ENCODE data around the gene EFS. TPM values are rescaled to one million over a fixed set of nuclear protein-coding genes. Genes with fewer than 3 reads are reported as not detected.
"Not testable (repeated sequence)": the region's sequence is repeated elsewhere in the genome, so short reads cannot be mapped to it uniquely, and the experiment has no call there.

EFS gene
- polyA plus RNA-seq, 1 experiment, result 2.7 TPM

GRCh38 chr14:23403139-23403438, 38.1 kb upstream of the EFS start:
- H3K4me3 ChIP-seq (ENCODE audit: low read depth, low read length), result no peak overlapping the region
- CTCF ChIA-PET, result no interaction called here
- POLR2A ChIA-PET, result no interaction called here
- TF ChIP-seq, protein P1, sequence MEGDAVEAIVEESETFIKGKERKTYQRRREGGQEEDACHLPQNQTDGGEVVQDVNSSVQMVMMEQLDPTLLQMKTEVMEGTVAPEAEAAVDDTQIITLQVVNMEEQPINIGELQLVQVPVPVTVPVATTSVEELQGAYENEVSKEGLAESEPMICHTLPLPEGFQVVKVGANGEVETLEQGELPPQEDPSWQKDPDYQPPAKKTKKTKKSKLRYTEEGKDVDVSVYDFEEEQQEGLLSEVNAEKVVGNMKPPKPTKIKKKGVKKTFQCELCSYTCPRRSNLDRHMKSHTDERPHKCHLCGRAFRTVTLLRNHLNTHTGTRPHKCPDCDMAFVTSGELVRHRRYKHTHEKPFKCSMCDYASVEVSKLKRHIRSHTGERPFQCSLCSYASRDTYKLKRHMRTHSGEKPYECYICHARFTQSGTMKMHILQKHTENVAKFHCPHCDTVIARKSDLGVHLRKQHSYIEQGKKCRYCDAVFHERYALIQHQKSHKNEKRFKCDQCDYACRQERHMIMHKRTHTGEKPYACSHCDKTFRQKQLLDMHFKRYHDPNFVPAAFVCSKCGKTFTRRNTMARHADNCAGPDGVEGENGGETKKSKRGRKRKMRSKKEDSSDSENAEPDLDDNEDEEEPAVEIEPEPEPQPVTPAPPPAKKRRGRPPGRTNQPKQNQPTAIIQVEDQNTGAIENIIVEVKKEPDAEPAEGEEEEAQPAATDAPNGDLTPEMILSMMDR (IDR thresholded peaks at IDR 0.05; ENCODE audit: insufficient read depth, low read depth, low read length), result no peak
- DNase-seq (ENCODE audit: low read depth), result no peak
- no peaks in the 10 kb centered on the region for H3K36me3 ChIP-seq (ENCODE audit: control insufficient read depth, insufficient read depth, low read length)
- peaks cover 7% of the 10 kb centered on the region for H3K27me3 ChIP-seq (ENCODE audit: control insufficient read depth, insufficient read depth, low read length)

DNA sequence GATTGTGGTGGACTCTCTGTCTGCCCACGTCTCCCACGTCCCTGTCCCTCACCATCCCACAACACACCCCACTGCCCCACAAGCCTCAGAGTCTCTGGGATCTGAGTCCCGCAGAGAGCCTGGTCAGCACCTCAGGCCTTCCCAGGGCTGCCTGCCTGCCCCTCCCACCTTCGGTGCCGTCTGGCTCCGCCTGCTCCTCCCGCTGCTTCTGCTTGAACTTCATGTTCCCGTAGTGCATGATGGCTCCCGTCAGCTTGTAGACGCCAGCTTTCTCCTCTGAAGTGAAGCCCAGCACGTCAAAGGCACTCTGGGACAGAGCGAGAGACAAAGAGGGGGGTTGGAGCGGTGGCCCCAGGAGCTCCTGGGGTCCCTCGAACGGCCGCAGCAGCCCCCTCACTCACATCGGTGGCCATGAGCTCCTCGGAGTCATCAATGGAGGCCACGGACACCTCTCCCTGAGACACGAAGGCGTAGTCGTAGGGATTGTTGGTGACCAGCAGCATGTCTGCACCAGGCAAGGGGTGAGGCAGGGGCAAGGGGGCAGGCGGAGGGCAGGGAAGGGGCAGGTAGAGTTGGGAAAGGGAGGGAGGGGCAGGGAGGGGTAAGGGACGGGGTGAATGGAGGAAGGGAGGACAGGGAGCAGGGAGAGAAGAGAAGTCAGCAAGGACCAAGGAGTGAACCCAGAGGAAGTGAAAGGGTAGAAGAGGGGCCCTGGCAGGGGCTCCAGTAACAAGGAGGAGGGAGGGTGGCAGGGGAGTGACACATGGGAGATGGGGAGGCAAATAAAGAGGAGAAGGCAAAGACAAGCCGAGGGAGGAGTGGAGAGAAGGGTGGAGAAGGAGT, 37.5 kb upstream of the EFS start:
- Histone ChIP-seq H3K4me3 (ENCODE audit: low read depth, low read length) (no peak overlapping the region), H3K27me3 (ENCODE audit: control insufficient read depth, insufficient read depth, low read length) (peaks cover 7% of the 10 kb centered on the region), H3K36me3 (ENCODE audit: control insufficient read depth, insufficient read depth, low read length) (no peaks in the 10 kb centered on the region)
- TF ChIP-seq, protein P1 (IDR thresholded peaks at IDR 0.05; ENCODE audit: insufficient read depth, low read depth, low read length), result no peak
- CTCF ChIA-PET, result no interaction called here
- no peak for DNase-seq (ENCODE audit: low read depth)
- POLR2A ChIA-PET, result no interaction called here

DNA sequence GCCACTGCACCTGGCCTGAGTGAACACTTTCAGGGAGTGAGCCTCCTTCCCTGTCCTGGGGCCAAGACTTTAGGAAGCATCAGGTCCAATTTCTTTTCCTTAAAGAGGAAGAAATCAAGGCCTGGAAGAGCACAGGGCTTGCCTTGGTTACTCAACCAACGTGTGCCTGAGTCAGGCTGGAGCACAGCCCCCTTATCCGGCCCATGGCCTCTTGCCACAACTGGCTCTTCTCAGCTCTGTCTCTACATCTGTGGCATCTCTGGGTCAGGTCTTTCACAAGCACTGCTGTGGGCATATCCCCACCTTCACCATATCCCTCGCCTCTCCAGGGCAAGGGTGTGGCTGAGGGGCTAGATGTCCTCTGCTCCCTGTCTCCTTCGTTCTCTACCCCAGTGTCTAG, 36.3 kb upstream of the EFS start:
- no peaks in the 10 kb centered on the region for H3K36me3 ChIP-seq (ENCODE audit: control insufficient read depth, insufficient read depth, low read length)
- no peak overlapping the region for H3K4me3 ChIP-seq (ENCODE audit: low read depth, low read length)
- CTCF ChIA-PET, result no interaction called here
- POLR2A ChIA-PET, result no interaction called here
- H3K27me3 ChIP-seq (ENCODE audit: control insufficient read depth, insufficient read depth, low read length), result peaks cover 8% of the 10 kb centered on the region
- TF ChIP-seq, protein P1 (IDR thresholded peaks at IDR 0.05; ENCODE audit: insufficient read depth, low read depth, low read length), result no peak
- DNase-seq (ENCODE audit: low read depth), result no peak

DNA sequence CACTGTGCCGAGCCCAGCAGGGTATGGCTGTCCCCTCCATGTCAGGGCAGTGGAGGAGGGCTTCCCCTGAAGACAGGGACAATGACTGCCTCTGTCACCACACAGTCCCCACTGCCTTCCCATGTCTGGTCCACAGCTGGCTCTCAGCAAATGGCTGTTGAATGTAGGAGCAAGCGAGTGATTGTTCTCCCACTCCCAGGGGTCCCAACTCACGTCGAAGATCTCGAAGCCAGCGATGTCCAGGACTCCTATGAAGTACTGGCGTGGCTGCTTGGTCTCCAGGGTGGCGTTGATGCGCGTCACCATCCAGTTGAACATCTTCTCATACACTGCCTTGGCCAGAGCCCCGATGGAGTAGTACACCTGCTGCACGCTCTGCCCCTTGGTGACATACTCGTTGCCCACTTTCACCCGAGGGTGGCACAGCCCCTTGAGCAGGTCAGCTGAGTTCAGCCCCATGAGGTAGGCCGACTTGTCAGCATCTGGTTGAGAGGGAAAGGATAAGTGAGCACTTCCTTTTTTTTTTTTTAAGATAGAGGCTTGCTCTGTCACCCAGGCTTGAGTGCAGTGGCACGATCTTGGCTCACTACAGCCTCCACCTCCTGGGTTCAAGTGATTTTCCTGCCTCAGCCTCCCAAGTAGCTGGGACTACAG, 35.7 kb upstream of the EFS start:
- POLR2A ChIA-PET; H3K27me3 ChIP-seq (ENCODE audit: control insufficient read depth, insufficient read depth, low read length); H3K36me3 ChIP-seq (ENCODE audit: control insufficient read depth, insufficient read depth, low read length); CTCF ChIA-PET; H3K4me3 ChIP-seq (ENCODE audit: low read depth, low read length); DNase-seq (ENCODE audit: low read depth): not testable (repeated sequence)

- no peak for DNase-seq (ENCODE audit: low read depth)
- POLR2A ChIA-PET, result no interaction called here
- Histone ChIP-seq H3K36me3 (ENCODE audit: control insufficient read depth, insufficient read depth, low read length) (no peaks in the 10 kb centered on the region), H3K27me3 (ENCODE audit: control insufficient read depth, insufficient read depth, low read length) (peaks cover 5% of the 10 kb centered on the region), H3K4me3 (ENCODE audit: low read depth, low read length) (no peak overlapping the region)
- TF ChIP-seq, protein P1 (IDR thresholded peaks at IDR 0.05; ENCODE audit: insufficient read depth, low read depth, low read length), result no peak
- CTCF ChIA-PET, result interaction anchor here (1.7 kb wide), 1 partner anchor 19 kb away, joined by 5 read pairs; no protein-coding TSS in a partner anchor
Observed at GRCh38 chr14:23399591-23399990, 34.6 kb upstream of the EFS start.
